Neural progenitor cell (in vitro differentiated cells): ENCODE measurements around the gene CDC42. TPM values are rescaled to one million over a fixed set of nuclear protein-coding genes. Genes with fewer than 3 reads are reported as not detected.
A peak's percentile ranks its signal among the peaks of the same experiment; 100 is the strongest.

Experiments used
- DNase-seq: peaks from one replicate; pipeline ENCODE4 v3.0.0-alpha.2; 2016; ENCODE audit warnings: low spot score
- H2AFZ ChIP-seq: fragments of 200-600 bp; sonication (generic); replicated peaks from 2 replicates; pipeline ENCODE4 v1.6.1; 2016; ENCODE audit warnings: antibody characterized with exemption
- H3F3A ChIP-seq: fragments of 200-600 bp; sonication (generic); 2 replicates; pipeline ENCODE4 v1.6.1; 2016; ENCODE audit warnings: antibody characterized with exemption, low read depth
- H3K27ac ChIP-seq: fragments of 200-600 bp; sonication (generic); 2 replicates; pipeline ENCODE4 v1.5.1; 2016; ENCODE audit warnings: mild to moderate bottlenecking
- H3K27me3 ChIP-seq: fragments of 200-600 bp; sonication (generic); 2 replicates; pipeline ENCODE4 v1.6.1; 2016; ENCODE audit warnings: mild to moderate bottlenecking, moderate library complexity
- H3K36me3 ChIP-seq: fragments of 200-600 bp; sonication (generic); 2 replicates; pipeline ENCODE4 v1.5.1; 2016
- H3K4me1 ChIP-seq: fragments of 200-600 bp; sonication (generic); 2 replicates; pipeline ENCODE4 v1.6.1; 2016; ENCODE audit warnings: mixed run types
- H3K4me2 ChIP-seq: fragments of 200-600 bp; sonication (generic); 2 replicates; pipeline ENCODE4 v1.6.1; 2016
- H3K4me3 ChIP-seq: fragments of 200-600 bp; sonication (generic); 2 replicates; pipeline ENCODE4 v1.5.1; 2016
- H3K79me2 ChIP-seq: fragments of 200-600 bp; sonication (generic); 2 replicates; pipeline ENCODE4 v1.6.1; 2016; ENCODE audit warnings: low read depth
- H3K9ac ChIP-seq: fragments of 200-600 bp; sonication (generic); 2 replicates; pipeline ENCODE4 v1.6.1; 2016
- H3K9me3 ChIP-seq: fragments of 200-600 bp; sonication (generic); 2 replicates; pipeline ENCODE4 v1.5.1; 2016; ENCODE audit warnings: low read depth
- H4K20me1 ChIP-seq: fragments of 200-600 bp; sonication (generic); 2 replicates; pipeline ENCODE4 v1.6.1; 2016; ENCODE audit warnings: low read depth
- H3K27ac Mint-ChIP-seq: 3 replicates; pipeline ENCODE4 v1.8.0; 2021; ENCODE audit warnings: mixed read lengths
- H3K27me3 Mint-ChIP-seq: 2 replicates; pipeline ENCODE4 v1.8.0; 2022; ENCODE audit warnings: low read depth, mild to moderate bottlenecking, inconsistent platforms, moderate library complexity, mixed read lengths; ENCODE audit not compliant: insufficient read depth
- H3K36me3 Mint-ChIP-seq: 3 replicates; pipeline ENCODE4 v1.8.0; 2021; ENCODE audit warnings: mixed read lengths
- H3K4me1 Mint-ChIP-seq: 3 replicates; pipeline ENCODE4 v1.8.0; 2021; ENCODE audit warnings: mixed read lengths
- H3K4me3 Mint-ChIP-seq: 3 replicates; pipeline ENCODE4 v1.8.0; 2021; ENCODE audit warnings: mild to moderate bottlenecking, moderate library complexity, mixed read lengths
- H3K9me3 Mint-ChIP-seq: 3 replicates; pipeline ENCODE4 v1.8.0; 2020; ENCODE audit warnings: mixed read lengths
- EZH2 ChIP-seq: fragments of 200-600 bp; sonication (generic); IDR thresholded peaks from 2 replicates; pipeline ENCODE4 v1.6.1; 2017; ENCODE audit warnings: antibody characterized with exemption, mild to moderate bottlenecking, moderate library complexity
- EZH2phosphoT487 ChIP-seq: fragments of 200-600 bp; sonication (generic); IDR thresholded peaks from 2 replicates; pipeline ENCODE4 v1.6.1; 2017; ENCODE audit warnings: antibody characterized with exemption
- total RNA-seq: library from RNA; depleted of rRNA; stranded (reverse); fragments of >200 nt; gene quantifications from 2 replicates; pipeline ENCODE4 v1.2.3, GENCODE V29; 2015; ENCODE audit warnings: low replicate concordance
- TF ChIP-seq, protein P1 (sequence below): fragments of 200-600 bp; sonication (generic); IDR thresholded peaks from 2 replicates; pipeline ENCODE4 v1.5.1; 2017; ENCODE audit warnings: antibody characterized with exemption, mild to moderate bottlenecking

Gene CDC42
- total RNA-seq, 1 donor from 2014 or later, result 348 TPM

DNA sequence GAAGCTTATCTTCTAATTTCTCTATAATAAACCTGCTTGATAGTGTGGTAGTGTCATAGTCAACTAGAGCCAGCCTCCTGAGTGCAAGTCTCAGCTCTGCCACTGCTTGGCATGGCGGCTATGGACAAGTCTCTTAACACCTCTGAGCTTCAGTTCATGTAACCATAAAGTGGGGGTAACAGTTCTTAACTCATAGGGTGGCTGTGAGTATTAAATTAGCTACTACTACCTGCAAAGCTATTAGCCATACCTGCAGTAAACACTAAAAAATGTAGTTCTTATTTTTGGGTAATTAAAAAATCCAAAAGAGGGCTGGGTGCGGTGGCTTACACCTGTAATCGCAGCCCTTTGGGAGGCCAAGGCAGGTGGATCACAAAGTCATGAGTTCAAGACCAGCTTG is 2.2 kb upstream of the CDC42 start:
- DNase-seq, result no peak
- peaks cover 3% of the 10 kb centered on the region for H3K36me3 Mint-ChIP-seq
- H3K4me2 ChIP-seq, result no peak overlapping the region
- H3K4me3 Mint-ChIP-seq, result peak overlapping the region; percentile 31
- H3K9me3 ChIP-seq, result no peaks in the 10 kb centered on the region
- no peak overlapping the region for H3K9ac ChIP-seq
- H2AFZ ChIP-seq, result no peak overlapping the region
- H3K4me1 Mint-ChIP-seq, result peaks cover 19% of the 10 kb centered on the region
- peaks cover 17% of the 10 kb centered on the region for H4K20me1 ChIP-seq
- H3K27ac ChIP-seq, result no peak overlapping the region
- no peaks in the 10 kb centered on the region for H3K4me1 ChIP-seq
- H3K36me3 ChIP-seq, result no peaks in the 10 kb centered on the region
- TF ChIP-seq EZH2 (no peak), EZH2phosphoT487 (no peak)
- TF ChIP-seq, protein P1, sequence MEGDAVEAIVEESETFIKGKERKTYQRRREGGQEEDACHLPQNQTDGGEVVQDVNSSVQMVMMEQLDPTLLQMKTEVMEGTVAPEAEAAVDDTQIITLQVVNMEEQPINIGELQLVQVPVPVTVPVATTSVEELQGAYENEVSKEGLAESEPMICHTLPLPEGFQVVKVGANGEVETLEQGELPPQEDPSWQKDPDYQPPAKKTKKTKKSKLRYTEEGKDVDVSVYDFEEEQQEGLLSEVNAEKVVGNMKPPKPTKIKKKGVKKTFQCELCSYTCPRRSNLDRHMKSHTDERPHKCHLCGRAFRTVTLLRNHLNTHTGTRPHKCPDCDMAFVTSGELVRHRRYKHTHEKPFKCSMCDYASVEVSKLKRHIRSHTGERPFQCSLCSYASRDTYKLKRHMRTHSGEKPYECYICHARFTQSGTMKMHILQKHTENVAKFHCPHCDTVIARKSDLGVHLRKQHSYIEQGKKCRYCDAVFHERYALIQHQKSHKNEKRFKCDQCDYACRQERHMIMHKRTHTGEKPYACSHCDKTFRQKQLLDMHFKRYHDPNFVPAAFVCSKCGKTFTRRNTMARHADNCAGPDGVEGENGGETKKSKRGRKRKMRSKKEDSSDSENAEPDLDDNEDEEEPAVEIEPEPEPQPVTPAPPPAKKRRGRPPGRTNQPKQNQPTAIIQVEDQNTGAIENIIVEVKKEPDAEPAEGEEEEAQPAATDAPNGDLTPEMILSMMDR, result no peak
- peaks cover 12% of the 10 kb centered on the region for H3K27me3 Mint-ChIP-seq
- no peak overlapping the region for H3K4me3 ChIP-seq
- no peaks in the 10 kb centered on the region for H3K27me3 ChIP-seq
- no peaks in the 10 kb centered on the region for H3K9me3 Mint-ChIP-seq
- H3F3A ChIP-seq, result peaks cover 20% of the 10 kb centered on the region
- peaks cover 20% of the 10 kb centered on the region for H3K79me2 ChIP-seq
- H3K27ac Mint-ChIP-seq, result no peak overlapping the region

DNA sequence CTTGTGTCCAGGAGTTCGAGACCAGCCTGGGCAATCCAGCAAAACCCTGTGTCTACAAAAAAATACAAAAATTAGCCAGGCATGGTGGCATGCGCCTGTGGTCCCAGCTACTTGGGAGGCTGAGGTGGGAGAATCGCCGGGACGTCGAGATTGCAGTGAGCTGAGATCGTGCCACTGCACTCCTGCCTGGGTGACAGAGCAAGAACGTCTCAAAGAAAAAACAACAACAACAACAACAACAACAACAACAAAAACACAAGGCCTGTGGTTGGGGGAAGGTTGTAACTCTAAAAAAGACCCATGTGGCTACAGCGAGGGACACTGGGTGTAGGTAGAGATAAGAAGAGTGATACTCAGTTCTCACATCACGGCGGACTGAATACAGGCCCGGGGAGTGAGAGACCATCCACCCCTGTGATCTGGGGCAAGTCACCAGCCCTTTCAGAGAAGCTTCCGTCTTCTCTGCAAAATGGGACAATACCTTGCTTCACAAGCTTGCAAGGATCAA is 848 bp upstream of the CDC42 start:
- peaks cover 12% of the 10 kb centered on the region for H3K27me3 Mint-ChIP-seq
- no peak overlapping the region for H2AFZ ChIP-seq

DNA sequence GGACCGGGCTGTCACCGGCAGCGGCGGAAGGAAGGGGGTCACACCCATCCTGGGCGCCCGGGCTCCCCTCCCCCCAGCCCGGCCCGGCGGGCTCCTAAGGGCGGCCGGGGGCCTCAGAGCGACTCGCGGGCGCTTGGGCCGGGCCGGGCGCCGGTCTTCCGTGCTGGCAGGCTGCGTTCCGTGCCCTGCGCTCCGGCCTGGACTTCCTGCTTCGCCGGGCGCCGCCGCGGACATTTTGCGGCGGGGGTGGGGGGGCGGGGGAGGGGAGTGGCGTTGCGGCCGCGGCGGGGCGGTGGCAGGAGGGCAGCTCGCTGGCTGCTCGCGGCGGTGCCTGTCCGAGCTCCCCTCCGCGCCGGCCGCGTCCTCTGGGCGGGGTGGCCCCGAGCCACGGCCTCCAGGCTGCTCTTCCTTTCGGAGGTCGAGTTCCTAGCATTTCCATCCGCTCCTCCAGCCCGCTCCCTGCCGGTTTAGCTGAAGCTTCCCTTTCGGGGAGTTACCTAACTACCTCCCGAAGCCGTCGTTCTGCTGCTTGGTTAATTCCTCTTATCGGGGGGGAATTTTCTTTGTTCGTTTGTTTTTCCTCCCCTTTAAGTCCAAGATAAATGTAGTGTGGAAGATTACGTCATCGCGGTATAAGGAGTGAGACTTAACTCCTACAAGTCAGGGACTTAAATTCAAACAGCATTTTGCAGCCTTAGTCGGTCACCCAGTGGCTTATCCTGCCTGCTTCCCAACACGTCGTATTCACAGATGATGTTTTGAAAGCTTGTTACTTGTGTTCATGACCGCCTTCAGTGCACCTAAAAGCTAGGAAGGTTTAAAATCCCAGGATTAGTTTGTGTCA is 730 bp downstream of the CDC42 start:
- Histone ChIP-seq H4K20me1 (peaks cover 44% of the 10 kb centered on the region), H3K4me3 (peak overlapping the region; percentile 71), H3F3A (peaks cover 25% of the 10 kb centered on the region), H3K79me2 (peaks cover 49% of the 10 kb centered on the region), H3K4me2 (peak overlapping the region; percentile 81), H3K9me3 (no peaks in the 10 kb centered on the region), H3K9ac (peak overlapping the region; percentile 73), H3K27ac (peak overlapping the region; percentile 93), H3K4me1 (no peaks in the 10 kb centered on the region), H3K36me3 (no peaks in the 10 kb centered on the region), H3K27me3 (no peaks in the 10 kb centered on the region), H2AFZ (no peak overlapping the region)
- Mint-ChIP-seq H3K4me3 (peak overlapping the region; percentile 99), H3K9me3 (no peaks in the 10 kb centered on the region), H3K4me1 (peaks cover 19% of the 10 kb centered on the region), H3K36me3 (peaks cover 14% of the 10 kb centered on the region), H3K27ac (peak overlapping the region; percentile 99), H3K27me3 (peaks cover 7% of the 10 kb centered on the region)
- TF ChIP-seq EZH2, result no peak
- TF ChIP-seq EZH2phosphoT487, result no peak
- TF ChIP-seq, protein P1, result no peak
- peak; percentile 85 for DNase-seq

More for the DNA sequence above, 848 bp upstream of the CDC42 start:
- TF ChIP-seq EZH2, result no peak
- no peak for TF ChIP-seq EZH2phosphoT487
- TF ChIP-seq, protein P1, result no peak
- Mint-ChIP-seq H3K36me3 (peaks cover 3% of the 10 kb centered on the region), H3K9me3 (no peaks in the 10 kb centered on the region), H3K4me1 (peaks cover 19% of the 10 kb centered on the region), H3K27ac (peak overlapping the region; percentile 87), H3K4me3 (peak overlapping the region; percentile 88)
- no peak overlapping the region for H3K9ac ChIP-seq
- no peak for DNase-seq
- no peak overlapping the region for H3K4me2 ChIP-seq
- H4K20me1 ChIP-seq, result peaks cover 30% of the 10 kb centered on the region
- H3K36me3 ChIP-seq, result no peaks in the 10 kb centered on the region
- H3K27ac ChIP-seq, result no peak overlapping the region
- no peaks in the 10 kb centered on the region for H3K4me1 ChIP-seq
- no peaks in the 10 kb centered on the region for H3K27me3 ChIP-seq
- no peak overlapping the region for H3K4me3 ChIP-seq
- peaks cover 22% of the 10 kb centered on the region for H3F3A ChIP-seq
- no peaks in the 10 kb centered on the region for H3K9me3 ChIP-seq
- H3K79me2 ChIP-seq, result peaks cover 33% of the 10 kb centered on the region
